Measurements from ENCODE around the gene ORC1.

ORC1 gene

DNA sequence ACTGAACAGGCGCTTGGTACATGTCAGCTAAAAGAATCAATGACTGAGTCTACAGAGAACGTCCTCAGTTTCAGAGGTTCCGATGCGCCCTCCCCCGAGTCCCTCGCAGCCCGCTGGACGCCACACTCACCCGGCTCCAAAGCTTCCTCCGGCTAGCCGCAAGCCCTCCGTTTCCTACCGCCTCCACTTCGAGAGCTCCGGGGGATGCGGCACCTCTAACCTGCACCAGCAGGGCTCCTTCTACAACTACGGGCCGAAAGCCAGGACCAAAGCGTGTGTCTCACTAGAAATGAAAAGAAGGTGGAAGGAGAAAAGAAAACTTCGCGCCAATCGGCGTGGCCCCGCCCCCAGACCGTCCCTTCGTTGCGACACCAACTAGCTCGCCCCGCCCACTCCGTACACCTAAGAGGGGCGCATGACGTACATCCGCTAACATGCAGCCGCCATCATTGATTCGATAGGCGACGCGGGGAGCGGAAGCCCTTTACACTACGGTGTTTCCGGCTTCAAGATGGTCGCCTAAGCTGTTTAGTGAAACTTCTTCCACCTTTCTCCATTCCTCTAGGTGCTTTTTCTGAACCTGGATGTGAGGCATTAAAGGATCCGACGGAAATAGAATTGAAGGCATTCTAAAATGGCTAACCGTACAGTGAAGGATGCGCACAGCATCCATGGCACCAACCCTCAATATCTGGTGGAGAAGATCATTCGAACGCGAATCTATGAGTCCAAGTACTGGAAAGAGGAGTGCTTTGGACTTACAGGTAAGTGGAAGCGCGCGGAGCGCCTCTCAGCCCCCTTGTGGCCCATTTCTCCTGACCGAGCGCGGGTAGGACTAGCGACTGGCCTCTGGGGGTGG is at the start of gene ORC1, which contains the start of gene PRPF38A:
Gene ORC1, minus strand, starts transcription at position 308 of the 859 bp plus-strand sequence. CDS start 2,200 bp downstream, outside the sequence.
Gene PRPF38A, plus strand, starts transcription at position 487 of the 859 bp plus-strand sequence. Its CDS starts 148 bp downstream, at position 635.
- peak within 1 kb of the TSS; percentile 69 for H3K4me3 ChIP-seq (replicated peaks; ENCODE audit: low read depth, low read length)
- DNase-seq (ENCODE audit: extremely low read depth, low read depth) = peak; percentile 89
- TF ChIP-seq, protein P1, sequence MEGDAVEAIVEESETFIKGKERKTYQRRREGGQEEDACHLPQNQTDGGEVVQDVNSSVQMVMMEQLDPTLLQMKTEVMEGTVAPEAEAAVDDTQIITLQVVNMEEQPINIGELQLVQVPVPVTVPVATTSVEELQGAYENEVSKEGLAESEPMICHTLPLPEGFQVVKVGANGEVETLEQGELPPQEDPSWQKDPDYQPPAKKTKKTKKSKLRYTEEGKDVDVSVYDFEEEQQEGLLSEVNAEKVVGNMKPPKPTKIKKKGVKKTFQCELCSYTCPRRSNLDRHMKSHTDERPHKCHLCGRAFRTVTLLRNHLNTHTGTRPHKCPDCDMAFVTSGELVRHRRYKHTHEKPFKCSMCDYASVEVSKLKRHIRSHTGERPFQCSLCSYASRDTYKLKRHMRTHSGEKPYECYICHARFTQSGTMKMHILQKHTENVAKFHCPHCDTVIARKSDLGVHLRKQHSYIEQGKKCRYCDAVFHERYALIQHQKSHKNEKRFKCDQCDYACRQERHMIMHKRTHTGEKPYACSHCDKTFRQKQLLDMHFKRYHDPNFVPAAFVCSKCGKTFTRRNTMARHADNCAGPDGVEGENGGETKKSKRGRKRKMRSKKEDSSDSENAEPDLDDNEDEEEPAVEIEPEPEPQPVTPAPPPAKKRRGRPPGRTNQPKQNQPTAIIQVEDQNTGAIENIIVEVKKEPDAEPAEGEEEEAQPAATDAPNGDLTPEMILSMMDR (IDR thresholded peaks at IDR 0.05; ENCODE audit: low read depth, low read length, missing control alignments) = peak; percentile 41

DNA sequence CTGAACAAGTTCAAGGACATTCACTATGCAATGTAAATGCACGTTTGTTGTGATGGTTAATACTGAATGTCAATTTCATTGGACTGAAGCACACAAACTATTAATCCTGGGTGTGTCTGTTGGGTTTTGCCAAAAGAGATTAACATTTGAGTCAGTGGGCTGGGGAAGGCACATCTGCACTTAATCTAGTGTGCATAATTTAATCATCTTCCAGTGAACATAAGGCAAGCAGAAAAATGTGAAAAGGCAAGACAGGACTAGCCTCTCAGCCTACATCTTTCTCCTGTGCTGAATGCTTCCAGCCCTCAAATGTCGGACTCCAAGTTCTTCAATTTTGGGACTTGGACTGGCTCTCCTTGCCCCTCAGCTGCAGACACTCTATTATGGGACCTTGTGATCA is 40.2 kb upstream of the ORC1 start:
- TF ChIP-seq, protein P1 (IDR thresholded peaks at IDR 0.05; ENCODE audit: low read depth, low read length, missing control alignments) = no peak
- no peak overlapping the region for H3K4me3 ChIP-seq (replicated peaks; ENCODE audit: low read depth, low read length)
- DNase-seq (ENCODE audit: extremely low read depth, low read depth) = no peak

DNA sequence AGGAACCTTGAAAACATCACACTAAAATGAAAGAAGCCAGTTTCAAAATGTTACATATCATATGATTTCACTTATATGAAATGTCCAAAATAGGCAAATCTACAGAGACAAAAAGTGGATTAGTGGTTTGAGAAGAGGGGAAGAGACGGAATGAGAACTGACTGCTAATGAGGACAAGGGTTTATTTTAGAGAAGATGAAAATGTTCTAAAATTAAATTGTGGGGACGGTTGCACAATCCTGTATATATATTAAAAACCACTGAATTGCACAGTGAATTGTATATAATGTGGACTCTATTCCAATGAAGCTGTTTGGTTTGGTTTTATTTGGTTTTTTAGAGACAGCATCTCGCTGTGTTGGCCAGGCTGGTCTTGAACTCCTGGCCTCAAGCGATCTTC is 35.8 kb upstream of the ORC1 start:
- no peak for DNase-seq (ENCODE audit: extremely low read depth, low read depth)
- H3K4me3 ChIP-seq (replicated peaks; ENCODE audit: low read depth, low read length) = no peak overlapping the region
- TF ChIP-seq, protein P1 (IDR thresholded peaks at IDR 0.05; ENCODE audit: low read depth, low read length, missing control alignments) = no peak

DNA sequence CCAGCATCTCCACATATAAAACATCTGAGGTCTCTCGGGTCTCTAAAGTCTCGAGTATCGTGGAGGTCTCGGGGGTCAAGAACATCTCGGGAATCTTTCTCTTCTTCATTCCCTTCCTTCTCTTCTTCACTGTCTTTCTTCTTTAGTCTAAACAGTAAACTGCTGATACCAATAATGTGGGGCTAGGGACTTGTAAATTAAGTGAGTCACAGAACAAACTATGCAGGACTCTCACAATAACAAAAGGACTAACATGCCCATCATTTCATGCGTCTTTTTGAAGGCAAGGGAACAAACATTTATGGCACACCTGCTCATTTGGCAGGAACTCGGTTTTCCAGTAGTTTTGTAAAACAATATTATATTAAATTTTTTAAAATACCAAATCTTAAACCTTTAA is 32.6 kb upstream of the ORC1 start:
- TF ChIP-seq, protein P1 (IDR thresholded peaks at IDR 0.05; ENCODE audit: low read depth, low read length, missing control alignments) = no peak
- DNase-seq (ENCODE audit: extremely low read depth, low read depth) = no peak
- H3K4me3 ChIP-seq (replicated peaks; ENCODE audit: low read depth, low read length) = no peak overlapping the region

DNA sequence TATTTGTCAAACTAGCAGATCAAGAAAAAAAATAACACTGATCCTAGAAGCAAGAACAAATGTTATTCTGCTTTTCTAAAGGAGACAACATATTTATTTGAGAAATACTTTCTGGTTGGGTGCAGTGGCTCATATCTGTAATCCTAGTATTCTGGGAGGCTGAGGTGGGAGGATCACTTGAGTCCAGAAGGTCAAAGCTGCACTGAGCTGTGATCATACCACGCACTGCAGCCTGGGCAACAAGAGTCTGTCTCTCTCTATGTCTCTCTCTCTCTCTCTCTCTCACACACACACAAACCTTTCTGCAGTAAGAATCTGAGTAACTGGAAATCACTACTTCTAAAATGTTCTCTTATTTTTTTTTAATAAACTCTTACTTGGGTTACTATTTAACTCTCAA is 31.4 kb upstream of the ORC1 start:
- H3K4me3 ChIP-seq (replicated peaks; ENCODE audit: low read depth, low read length) = no peak overlapping the region
- TF ChIP-seq, protein P1 (IDR thresholded peaks at IDR 0.05; ENCODE audit: low read depth, low read length, missing control alignments) = no peak
- no peak for DNase-seq (ENCODE audit: extremely low read depth, low read depth)

DNA sequence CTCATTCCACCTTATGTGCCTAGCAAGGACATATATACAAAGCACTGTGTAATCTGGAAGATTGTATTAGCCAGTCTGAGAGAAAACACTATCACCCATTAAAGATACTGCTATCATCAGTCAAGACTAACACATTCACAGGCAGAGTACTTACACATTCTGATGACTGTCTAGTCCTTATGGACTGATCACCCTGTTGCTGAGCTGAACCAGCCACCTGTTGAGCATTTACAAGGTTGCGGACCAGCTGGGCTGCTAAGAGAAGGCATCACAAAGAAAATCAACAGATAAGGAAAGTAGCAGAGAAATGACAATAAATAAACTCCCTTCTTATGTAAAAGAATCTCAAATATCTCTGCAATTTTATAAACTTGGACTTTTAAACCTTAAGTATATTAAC is 31.0 kb upstream of the ORC1 start:
- no peak for DNase-seq (ENCODE audit: extremely low read depth, low read depth)
- TF ChIP-seq, protein P1 (IDR thresholded peaks at IDR 0.05; ENCODE audit: low read depth, low read length, missing control alignments) = no peak
- H3K4me3 ChIP-seq (replicated peaks; ENCODE audit: low read depth, low read length) = no peak overlapping the region
